A673 (cell line): ENCODE results near the gene FGF5. TPM values are rescaled to one million over a fixed set of nuclear protein-coding genes. Genes with fewer than 3 reads are reported as not detected.

Experiments
- BruUV-seq: library from RNA; stranded (reverse); fragments of 400-500 nt; replicated peaks from 2 replicates; lab custom pipeline; 2021; lab: Mats Ljungman, UMichigan
- CTCF ChIA-PET: fragments of 300-600 bp; sonication (Branson Sonifier 250); formaldehyde crosslinking; loops from one replicate; lab custom pipeline; 2022; ENCODE audit warnings: antibody characterized with exemption; lab: Charles Lee
- POLR2A ChIA-PET: fragments of 300-600 bp; sonication (Branson Sonifier 250); formaldehyde crosslinking; loops from one replicate; lab custom pipeline; 2022; ENCODE audit warnings: antibody characterized with exemption; ENCODE audit not compliant: low non-redundant PET; lab: Charles Lee
- DNase-seq: peaks from one replicate; pipeline ENCODE4 v3.0.0-alpha.2; 2015; ENCODE audit warnings: low spot score
- H3K27ac ChIP-seq: fragments of 200-600 bp; sonication (generic); 2 replicates; pipeline ENCODE4 v1.5.1; 2016; ENCODE audit warnings: mixed run types, low read depth, mild to moderate bottlenecking, mixed read lengths, antibody characterized with exemption, low read length; ENCODE audit not compliant: poor library complexity, severe bottlenecking
- H3K27me3 ChIP-seq: fragments of 200-600 bp; sonication (generic); replicated peaks from 2 replicates; pipeline ENCODE4 v1.6.1; 2017; ENCODE audit warnings: mixed run types, low read depth, mild to moderate bottlenecking, mixed read lengths, antibody characterized with exemption, low read length; ENCODE audit not compliant: insufficient read depth, poor library complexity
- H3K36me3 ChIP-seq: fragments of 200-600 bp; sonication (generic); 2 replicates; pipeline ENCODE4 v1.6.1; 2016; ENCODE audit warnings: mixed run types, mild to moderate bottlenecking, mixed read lengths, antibody characterized with exemption, low read length; ENCODE audit not compliant: insufficient read depth, poor library complexity, severe bottlenecking
- H3K4me1 ChIP-seq: fragments of 200-600 bp; sonication (generic); 2 replicates; pipeline ENCODE4 v1.6.1; 2017; ENCODE audit warnings: mixed run types, mild to moderate bottlenecking, mixed read lengths, antibody characterized with exemption, low read length; ENCODE audit not compliant: insufficient read depth, poor library complexity, severe bottlenecking
- H3K4me3 ChIP-seq: fragments of 200-600 bp; sonication (generic); 2 replicates; pipeline ENCODE4 v1.5.1; 2016; ENCODE audit warnings: low read depth, mixed run types, mild to moderate bottlenecking, mixed read lengths, low read length; ENCODE audit not compliant: poor library complexity, severe bottlenecking
- H3K9me3 ChIP-seq: fragments of 200-600 bp; sonication (generic); 2 replicates; pipeline ENCODE4 v1.6.1; 2016; ENCODE audit warnings: mixed run types, low read depth, mild to moderate bottlenecking, mixed read lengths, antibody characterized with exemption, low read length; ENCODE audit not compliant: poor library complexity, severe bottlenecking
- EZH2 ChIP-seq: fragments of 200-600 bp; sonication (generic); IDR thresholded peaks from 2 replicates; pipeline ENCODE4 v1.6.1; 2017; ENCODE audit warnings: borderline replicate concordance, low read depth, mild to moderate bottlenecking, mixed read lengths, antibody characterized with exemption, low read length; ENCODE audit not compliant: poor library complexity, severe bottlenecking
- intact Hi-C: fragments of 100-400 bp; cut with micrococcal nuclease; formaldehyde crosslinking; loops from one replicate; pipeline ENCODE4 v1.10.0; 2022; ENCODE audit not compliant: unreplicated experiment
- total RNA-seq: library from RNA; stranded (reverse); gene quantifications from 2 replicates; pipeline ENCODE4 v1.2.3, GENCODE V29; 2021
- TF ChIP-seq, protein P1 (sequence below): fragments of 300-800, 200-600 bp; sonication (generic); conservative IDR thresholded peaks from 2 replicates; pipeline ENCODE4 v1.5.1; 2017; ENCODE audit warnings: low read depth, mild to moderate bottlenecking, antibody characterized with exemption, low read length, moderate library complexity, mixed read lengths

FGF5 gene
- total RNA-seq, 1 experiment from 2014 or later = not detected

DNA sequence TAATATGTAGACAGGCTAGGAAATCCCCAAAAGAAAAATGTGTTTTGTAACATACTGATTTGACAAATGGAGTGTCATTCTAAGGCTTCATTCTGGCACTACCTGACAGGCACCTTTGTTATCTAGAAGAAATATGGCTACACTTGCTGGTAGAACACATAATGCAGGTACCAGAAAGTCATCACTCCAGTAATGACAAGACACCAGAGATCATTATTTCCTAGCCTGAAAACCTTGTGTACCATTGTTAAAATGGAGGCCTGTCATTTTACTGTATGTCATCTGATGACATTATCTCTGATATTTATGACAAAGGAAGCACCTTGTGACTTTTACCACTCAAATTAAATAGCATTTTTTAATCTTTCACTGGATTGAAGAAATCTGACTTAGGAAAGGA lies 13.5 kb upstream of the FGF5 start:
- TF ChIP-seq, protein P1, sequence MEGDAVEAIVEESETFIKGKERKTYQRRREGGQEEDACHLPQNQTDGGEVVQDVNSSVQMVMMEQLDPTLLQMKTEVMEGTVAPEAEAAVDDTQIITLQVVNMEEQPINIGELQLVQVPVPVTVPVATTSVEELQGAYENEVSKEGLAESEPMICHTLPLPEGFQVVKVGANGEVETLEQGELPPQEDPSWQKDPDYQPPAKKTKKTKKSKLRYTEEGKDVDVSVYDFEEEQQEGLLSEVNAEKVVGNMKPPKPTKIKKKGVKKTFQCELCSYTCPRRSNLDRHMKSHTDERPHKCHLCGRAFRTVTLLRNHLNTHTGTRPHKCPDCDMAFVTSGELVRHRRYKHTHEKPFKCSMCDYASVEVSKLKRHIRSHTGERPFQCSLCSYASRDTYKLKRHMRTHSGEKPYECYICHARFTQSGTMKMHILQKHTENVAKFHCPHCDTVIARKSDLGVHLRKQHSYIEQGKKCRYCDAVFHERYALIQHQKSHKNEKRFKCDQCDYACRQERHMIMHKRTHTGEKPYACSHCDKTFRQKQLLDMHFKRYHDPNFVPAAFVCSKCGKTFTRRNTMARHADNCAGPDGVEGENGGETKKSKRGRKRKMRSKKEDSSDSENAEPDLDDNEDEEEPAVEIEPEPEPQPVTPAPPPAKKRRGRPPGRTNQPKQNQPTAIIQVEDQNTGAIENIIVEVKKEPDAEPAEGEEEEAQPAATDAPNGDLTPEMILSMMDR = no peak
- no peak for TF ChIP-seq EZH2
- no peak for DNase-seq
- peaks cover 17% of the 10 kb centered on the region for H3K27me3 ChIP-seq
- no peaks in the 10 kb centered on the region for H3K4me1 ChIP-seq
- no TSS peak for BruUV-seq
- no peaks in the 10 kb centered on the region for H3K36me3 ChIP-seq
- no peak overlapping the region for H3K4me3 ChIP-seq
- H3K27ac ChIP-seq = no peak overlapping the region
- POLR2A ChIA-PET = no interaction called here
- CTCF ChIA-PET = no interaction called here
- H3K9me3 ChIP-seq = no peaks in the 10 kb centered on the region
- intact Hi-C loops = no loop called here

GRCh38 chr4:80253510-80253909 lies 13.0 kb upstream of the FGF5 start:
- intact Hi-C loops = no loop called here
- Histone ChIP-seq H3K4me3 (no peak overlapping the region), H3K27me3 (peaks cover 18% of the 10 kb centered on the region), H3K9me3 (no peaks in the 10 kb centered on the region), H3K4me1 (no peaks in the 10 kb centered on the region), H3K36me3 (no peaks in the 10 kb centered on the region), H3K27ac (no peak overlapping the region)
- no peak for DNase-seq
- TF ChIP-seq, protein P1 = no peak
- no peak for TF ChIP-seq EZH2
- ChIA-PET CTCF (no interaction called here), POLR2A (no interaction called here)
- no TSS peak for BruUV-seq

DNA sequence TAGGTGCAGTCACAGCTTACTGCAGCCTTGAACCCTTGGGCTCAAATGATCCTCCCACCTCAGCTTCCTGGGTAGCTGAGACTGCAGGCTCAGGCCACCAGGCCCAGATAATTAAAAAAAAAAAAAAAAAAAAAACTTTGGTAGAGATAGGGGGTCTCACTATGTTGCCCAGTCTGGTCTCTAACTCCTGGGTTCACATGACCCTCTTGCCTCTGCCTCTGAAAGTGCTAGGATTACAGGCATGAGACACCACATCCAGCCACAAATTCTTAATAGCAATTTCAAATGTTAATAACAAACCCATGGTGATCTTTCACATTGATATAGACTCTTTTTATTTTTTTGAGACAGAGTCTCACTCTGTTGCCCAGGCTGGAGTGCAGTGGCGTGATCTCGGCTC lies 12.3 kb upstream of the FGF5 start:
- Histone ChIP-seq H3K9me3 (no peaks in the 10 kb centered on the region), H3K27ac (no peak overlapping the region), H3K4me3 (no peak overlapping the region), H3K36me3 (no peaks in the 10 kb centered on the region), H3K4me1 (no peaks in the 10 kb centered on the region), H3K27me3 (peaks cover 20% of the 10 kb centered on the region)
- ChIA-PET CTCF (no interaction called here), POLR2A (no interaction called here)
- BruUV-seq = no TSS peak
- intact Hi-C loops = no loop called here
- TF ChIP-seq, protein P1 = no peak
- no peak for TF ChIP-seq EZH2
- no peak for DNase-seq
